HepG2 (cell line): Measurements from ENCODE around the gene SMG5. TPM values are rescaled to one million over a fixed set of nuclear protein-coding genes. Genes with fewer than 3 reads are reported as not detected.

Experiments
- ATAC-seq: fragments of 200-7000 bp; cut with Tn5 transposase; 3 replicates; pipeline ENCODE4 v1.9.1; 2020; ENCODE audit warnings: mild to moderate bottlenecking, moderate library complexity
- BruUV-seq: library from RNA; stranded (reverse); fragments of 400-500 nt; replicated peaks from 2 replicates; lab custom pipeline; 2021; lab: Mats Ljungman, UMichigan
- CTCF ChIA-PET: fragments of 300-600 bp; formaldehyde crosslinking; extraction: SDS; loops from one replicate; lab custom pipeline; 2021; ENCODE audit warnings: low total read pairs, inconsistent platforms, low intra/inter-chr PET ratio; lab: Yijun Ruan, JAX
- POLR2A ChIA-PET: fragments of 350-600 bp; sonication (Branson Sonifier 250); formaldehyde crosslinking; loops from one replicate; lab custom pipeline; 2020; ENCODE audit warnings: antibody characterized with exemption, inconsistent platforms; lab: Yijun Ruan, JAX
- DNase-seq: peaks from one replicate; pipeline ENCODE4 v3.0.0-alpha.2; 2015; ENCODE audit warnings: low spot score
- FAIRE-seq: peaks from 3 replicates; lab custom pipeline; 2011; peaks lifted over from hg19 to GRCh38; lab: Jason Lieb, UNC
- H2AFZ ChIP-seq: one replicate; pipeline ENCODE4 v1.6.1; 2011; ENCODE audit warnings: low read length, inconsistent platforms
- H3K27ac ChIP-seq: fragments of 300-600 bp; 3 replicates; pipeline ENCODE4 v1.8.0; 2011; ENCODE audit warnings: mixed run types, mild to moderate bottlenecking, mixed read lengths, low read length, inconsistent platforms; ENCODE audit not compliant: insufficient read depth; ENCODE audit errors: extremely low read length
- H3K27me3 ChIP-seq, 2 experiments: fragments of 200-600 bp in 1 of 2; 2 replicates in 1 of 2; 3 replicates in 1 of 2; pipeline versions ENCODE4 v1.6.0 to v1.8.0; 2011; ENCODE audit warnings: low read length in 2 of 2, mild to moderate bottlenecking in 2 of 2, moderate library complexity in 2 of 2, inconsistent platforms in 1 of 2; ENCODE audit not compliant: insufficient read depth in 2 of 2, control insufficient read depth in 1 of 2
- H3K36me3 ChIP-seq, 2 experiments: fragments of 200-600 bp in 1 of 2; replicated peaks in 1 of 2; 2 replicates in 1 of 2; 3 replicates in 1 of 2; pipeline versions ENCODE4 v1.5.1 to v1.8.0; 2011; ENCODE audit warnings: low read length in 2 of 2, inconsistent platforms in 1 of 2; ENCODE audit not compliant: insufficient read depth in 2 of 2, control insufficient read depth in 1 of 2
- H3K4me1 ChIP-seq: 2 replicates; pipeline ENCODE4 v1.5.1; 2012; ENCODE audit warnings: low read length, inconsistent platforms; ENCODE audit not compliant: insufficient read depth
- H3K4me2 ChIP-seq: 2 replicates; pipeline ENCODE4 v1.6.0; 2011; ENCODE audit warnings: low read depth, low read length, inconsistent platforms
- H3K4me3 ChIP-seq, 3 experiments: fragments of 200-600 bp in 1 of 3; sonication (generic), shearing (Covaris generic) in 1 of 3; replicated peaks in 1 of 3; 2 replicates each; pipeline ENCODE4 v1.5.1; 2011 to 2016; ENCODE audit warnings: low read length in 3 of 3, inconsistent platforms in 2 of 3, low read depth in 2 of 3, mild to moderate bottlenecking in 2 of 3, control low read depth in 1 of 3, mixed read lengths in 1 of 3; ENCODE audit not compliant: insufficient read depth in 1 of 3
- H3K79me2 ChIP-seq: one replicate; pipeline ENCODE4 v1.6.1; 2011; ENCODE audit warnings: low read length, inconsistent platforms; ENCODE audit not compliant: insufficient read depth
- H3K9ac ChIP-seq: 2 replicates; pipeline ENCODE4 v1.6.0; 2011; ENCODE audit warnings: mild to moderate bottlenecking, low read depth, low read length, inconsistent platforms; ENCODE audit not compliant: insufficient read depth
- H3K9me3 ChIP-seq: 2 replicates; pipeline ENCODE4 v1.5.1; 2012; ENCODE audit warnings: mild to moderate bottlenecking, low read length
- H4K20me1 ChIP-seq: 2 replicates; pipeline ENCODE4 v1.6.0; 2011; ENCODE audit warnings: inconsistent platforms, mild to moderate bottlenecking, low read length, moderate library complexity; ENCODE audit not compliant: insufficient read depth
- ATF5 ChIP-seq: sonication (generic); formaldehyde crosslinking; IDR thresholded peaks from 2 replicates; pipeline ENCODE4 v1.4.0; 2020; ENCODE audit warnings: mild to moderate bottlenecking, low read depth, missing genetic modification reagents
- FOXA3 ChIP-seq: IDR thresholded peaks from 2 replicates; pipeline ENCODE4 v1.6.1; 2016; ENCODE audit warnings: missing genetic modification reagents, missing compliant biosample characterization
- KAT7 ChIP-seq: IDR thresholded peaks from 2 replicates; pipeline ENCODE4 v1.6.1; 2018; ENCODE audit warnings: borderline replicate concordance, missing compliant biosample characterization
- KLF16 ChIP-seq, 2 experiments: sonication (generic) in 1 of 2; formaldehyde crosslinking in 1 of 2; IDR thresholded peaks; 2 replicates each; pipeline versions ENCODE4 v1.6.1 to v1.8.0; 2016 to 2023; ENCODE audit warnings: missing genetic modification reagents in 2 of 2, missing compliant biosample characterization in 1 of 2
- NCOA1 ChIP-seq: sonication (generic); formaldehyde crosslinking; IDR thresholded peaks from 2 replicates; pipeline ENCODE4 v1.9.0; 2021; ENCODE audit warnings: missing genetic modification reagents
- NFATC3 ChIP-seq: sonication (generic); formaldehyde crosslinking; IDR thresholded peaks from 2 replicates; pipeline ENCODE4 v1.5.1; 2020; ENCODE audit warnings: mild to moderate bottlenecking, missing genetic modification reagents
- RERE ChIP-seq: IDR thresholded peaks from 2 replicates; pipeline ENCODE4 v1.6.1; 2016; ENCODE audit warnings: low read depth, missing genetic modification reagents, missing compliant biosample characterization
- RORA ChIP-seq: sonication (generic); formaldehyde crosslinking; IDR thresholded peaks from 2 replicates; pipeline ENCODE4 v1.5.0; 2020; ENCODE audit warnings: mild to moderate bottlenecking, missing genetic modification reagents, moderate library complexity
- ZFP36L1 ChIP-seq: sonication (generic); formaldehyde crosslinking; IDR thresholded peaks from 2 replicates; pipeline ENCODE4 v1.8.0; 2022; ENCODE audit warnings: mild to moderate bottlenecking, missing genetic modification reagents, moderate library complexity
- ZNF781 ChIP-seq: sonication (generic); formaldehyde crosslinking; IDR thresholded peaks from 2 replicates; pipeline ENCODE4 v1.5.1; 2020; ENCODE audit warnings: borderline replicate concordance, mild to moderate bottlenecking, missing genetic modification reagents; ENCODE audit errors: not compliant biosample characterization
- WGBS: methylation state at CpG from one replicate; pipeline ENCODE4 v1.1.6; 2017; ENCODE audit warnings: low lambda C conversion rate; 5-methylcytosine and 5-hydroxymethylcytosine counted together
- in situ Hi-C: cut with HindIII; loops from 2 replicates; pipeline ENCODE4 v1.10.0; 2017; ENCODE audit warnings: low pct_unique_long_range_greater_than_20kb; ENCODE audit not compliant: extremely low pct_ligation_motif_present
- intact Hi-C: fragments of 100-400 bp; cut with micrococcal nuclease; formaldehyde crosslinking; loops from one replicate; pipeline ENCODE4 v1.10.0; 2022; ENCODE audit not compliant: unreplicated experiment
- polyA plus RNA-seq, 8 experiments: library from polyadenylated mRNA; depleted of rRNA in 3 of 8; stranded (reverse) in 7 of 8; unstranded in 1 of 8; fragments of >200 nt; fragmentation: Illumina TruSeq in 4 of 8; extraction: Trizol in 4 of 8; gene quantifications; 2 replicates each; pipeline versions ENCODE4 v1.2.1 to v1.2.3, GENCODE V29; 2011 to 2016; ENCODE audit warnings: low read depth in 4 of 8, missing spikeins in 1 of 8, mixed read lengths in 1 of 8; ENCODE audit not compliant: insufficient read depth in 1 of 8
- total RNA-seq, 5 experiments: library from RNA; depleted of rRNA; stranded (reverse); fragments of >200 nt; fragmentation: Illumina TruSeq; extraction: Trizol; gene quantifications; 2 replicates each; pipeline ENCODE4 v1.2.3, GENCODE V29; 2016; ENCODE audit warnings: low read depth in 1 of 5
- TF ChIP-seq, protein P1 (sequence below): sonication (generic); formaldehyde crosslinking; IDR thresholded peaks from 2 replicates; pipeline ENCODE4 v1.4.0; 2020; ENCODE audit warnings: missing genetic modification reagents, mild to moderate bottlenecking, borderline replicate concordance

SMG5 gene
- total and polyA plus RNA-seq, 2 of the 13 experiments (the other 11 are each of a cell fraction or from before 2014, with no cell fraction given) = 50.5 to 84.0 TPM

GRCh38 chr1:156293895-156294294 lies 11.3 kb upstream of the SMG5 start (continued):
- TF ChIP-seq, protein P1, sequence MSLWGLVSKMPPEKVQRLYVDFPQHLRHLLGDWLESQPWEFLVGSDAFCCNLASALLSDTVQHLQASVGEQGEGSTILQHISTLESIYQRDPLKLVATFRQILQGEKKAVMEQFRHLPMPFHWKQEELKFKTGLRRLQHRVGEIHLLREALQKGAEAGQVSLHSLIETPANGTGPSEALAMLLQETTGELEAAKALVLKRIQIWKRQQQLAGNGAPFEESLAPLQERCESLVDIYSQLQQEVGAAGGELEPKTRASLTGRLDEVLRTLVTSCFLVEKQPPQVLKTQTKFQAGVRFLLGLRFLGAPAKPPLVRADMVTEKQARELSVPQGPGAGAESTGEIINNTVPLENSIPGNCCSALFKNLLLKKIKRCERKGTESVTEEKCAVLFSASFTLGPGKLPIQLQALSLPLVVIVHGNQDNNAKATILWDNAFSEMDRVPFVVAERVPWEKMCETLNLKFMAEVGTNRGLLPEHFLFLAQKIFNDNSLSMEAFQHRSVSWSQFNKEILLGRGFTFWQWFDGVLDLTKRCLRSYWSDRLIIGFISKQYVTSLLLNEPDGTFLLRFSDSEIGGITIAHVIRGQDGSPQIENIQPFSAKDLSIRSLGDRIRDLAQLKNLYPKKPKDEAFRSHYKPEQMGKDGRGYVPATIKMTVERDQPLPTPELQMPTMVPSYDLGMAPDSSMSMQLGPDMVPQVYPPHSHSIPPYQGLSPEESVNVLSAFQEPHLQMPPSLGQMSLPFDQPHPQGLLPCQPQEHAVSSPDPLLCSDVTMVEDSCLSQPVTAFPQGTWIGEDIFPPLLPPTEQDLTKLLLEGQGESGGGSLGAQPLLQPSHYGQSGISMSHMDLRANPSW = no peak
- no peak for TF ChIP-seq KLF16 (CRISPR knock-in tag; IDR thresholded peaks at IDR 0.05)

- peak overlapping the region; percentile 94 for H3K27ac ChIP-seq
- ChIA-PET CTCF (no interaction called here), POLR2A (interaction anchor here (9.2 kb wide), 1 partner anchor 11 kb away, joined by 115 read pairs; the partner anchor contains the start of genes SMG5 and TMEM79)
- H2AFZ ChIP-seq = no peak overlapping the region
- WGBS = 97% methylated on average over 6 of the region's 8 CpGs
- peaks cover 8% of the 10 kb centered on the region for H3K79me2 ChIP-seq
- intact Hi-C loops (loop anchor here (5.0 kb wide), 1 partner anchor 44 kb away; the partner anchor contains the start of genes CCT3 and TSACC), in situ Hi-C loops (no loop called here)
- no peaks in the 10 kb centered on the region for H4K20me1 ChIP-seq
- no peak overlapping the region for H3K4me3 ChIP-seq
- peaks cover 0 to 6% of the 10 kb centered on the region in 2 experiments; a peak in 2 of 5 replicates for H3K36me3 ChIP-seq
- H3K27me3 ChIP-seq = no peaks in the 10 kb centered on the region
- no peak overlapping the region for H3K9ac ChIP-seq
- no peak for FAIRE-seq
- no peak for ATAC-seq
- H3K4me2 ChIP-seq = no peak overlapping the region
- no TSS peak for BruUV-seq
- TF ChIP-seq ZFP36L1 (CRISPR knock-in tag) = no peak
- no peak for TF ChIP-seq RERE (CRISPR knock-in tag)
- no peak for TF ChIP-seq KAT7 (CRISPR knock-in tag)
- no peak for TF ChIP-seq ATF5 (CRISPR knock-in tag)
- TF ChIP-seq ZNF781 (CRISPR knock-in tag) = no peak
- no peak for TF ChIP-seq FOXA3 (CRISPR knock-in tag)
- TF ChIP-seq NFATC3 (CRISPR knock-in tag) = no peak
- no peak for TF ChIP-seq RORA
- no peak for TF ChIP-seq NCOA1 (CRISPR knock-in tag)
- no peaks in the 10 kb centered on the region for H3K9me3 ChIP-seq
- H3K4me1 ChIP-seq = peaks cover 44% of the 10 kb centered on the region
- no peak for DNase-seq
Observed at GRCh38 chr1:156293098-156293434, 10.4 kb upstream of the SMG5 start.
